OCI-LY7 (cell line): Measurements from ENCODE around the gene KIF9. TPM values are rescaled to one million over a fixed set of nuclear protein-coding genes. Genes with fewer than 3 reads are reported as not detected.
"Not testable (repeated sequence)": the region's sequence is repeated elsewhere in the genome, so short reads cannot be mapped to it uniquely, and the experiment has no call there.

Experiments used
- BruUV-seq: library from RNA; stranded (reverse); fragments of 400-500 nt; replicated peaks from 2 replicates; lab custom pipeline; 2021; lab: Mats Ljungman, UMichigan
- CTCF ChIA-PET: fragments of 300-600 bp; sonication (Branson Sonifier 250); formaldehyde crosslinking; loops from one replicate; lab custom pipeline; 2022; ENCODE audit warnings: antibody characterized with exemption; ENCODE audit not compliant: unreplicated experiment; lab: Charles Lee
- POLR2A ChIA-PET: fragments of 300-600 bp; sonication (Branson Sonifier 250); formaldehyde crosslinking; loops from one replicate; lab custom pipeline; 2022; ENCODE audit warnings: antibody characterized with exemption; lab: Charles Lee
- DNase-seq: peaks from one replicate; pipeline ENCODE4 v3.0.0-alpha.2; 2015; ENCODE audit warnings: low spot score
- H2AFZ ChIP-seq: fragments of 200-600 bp; sonication (generic), shearing (Covaris generic); 2 replicates; pipeline ENCODE4 v1.6.1; 2014; ENCODE audit warnings: mild to moderate bottlenecking, antibody characterized with exemption, low read length, moderate library complexity
- H3K27ac ChIP-seq: fragments of 200-600 bp; sonication (generic); 2 replicates; pipeline ENCODE4 v1.5.1; 2014; ENCODE audit warnings: mixed run types, low read depth, mild to moderate bottlenecking, moderate library complexity, low read length, inconsistent platforms; ENCODE audit not compliant: poor library complexity, severe bottlenecking
- H3K36me3 ChIP-seq: fragments of 200-600 bp; sonication (generic); 2 replicates; pipeline ENCODE4 v1.6.1; 2014; ENCODE audit warnings: mild to moderate bottlenecking, antibody characterized with exemption, low read length, moderate library complexity, mixed read lengths; ENCODE audit not compliant: insufficient read depth
- H3K4me1 ChIP-seq: fragments of 200-600 bp; sonication (generic); 2 replicates; pipeline ENCODE4 v1.5.1; 2014; ENCODE audit warnings: mild to moderate bottlenecking, low read length; ENCODE audit not compliant: insufficient read depth, poor library complexity, severe bottlenecking
- H3K4me2 ChIP-seq: fragments of 200-600 bp; sonication (generic); 2 replicates; pipeline ENCODE4 v1.6.1; 2014; ENCODE audit warnings: mild to moderate bottlenecking, low read length
- H3K4me3 ChIP-seq: fragments of 200-600 bp; sonication (generic); 2 replicates; pipeline ENCODE4 v1.5.1; 2014; ENCODE audit warnings: mild to moderate bottlenecking, low read depth, low read length; ENCODE audit not compliant: poor library complexity, severe bottlenecking
- H3K79me2 ChIP-seq: fragments of 200-600 bp; sonication (generic); 2 replicates; pipeline ENCODE4 v1.6.1; 2016; ENCODE audit warnings: low read depth, mild to moderate bottlenecking, low read length, moderate library complexity, mixed read lengths; ENCODE audit not compliant: insufficient read depth
- H3K9me2 ChIP-seq: fragments of 200-600 bp; sonication (generic); 2 replicates; pipeline ENCODE4 v1.6.1; 2016; ENCODE audit warnings: mild to moderate bottlenecking, low read length, mixed read lengths; ENCODE audit not compliant: insufficient read depth
- H3K9me3 ChIP-seq: fragments of 200-600 bp; sonication (generic); 2 replicates; pipeline ENCODE4 v1.6.1; 2014; ENCODE audit warnings: mild to moderate bottlenecking, mixed run types, low read length, mixed read lengths
- H4K20me1 ChIP-seq: fragments of 200-600 bp; sonication (generic); 2 replicates; pipeline ENCODE4 v1.6.1; 2014; ENCODE audit warnings: mild to moderate bottlenecking, antibody characterized with exemption, low read length, moderate library complexity, mixed read lengths; ENCODE audit not compliant: insufficient read depth
- EZH2phosphoT487 ChIP-seq: fragments of 200-600 bp; sonication (generic); IDR thresholded peaks from 2 replicates; pipeline ENCODE4 v1.6.1; 2018; ENCODE audit warnings: low read depth, borderline replicate concordance, mild to moderate bottlenecking, mixed run types, antibody characterized with exemption, low read length, moderate library complexity, mixed read lengths
- intact Hi-C: fragments of 100-400 bp; cut with micrococcal nuclease; formaldehyde crosslinking; loops from one replicate; pipeline ENCODE4 v1.10.0; 2022; ENCODE audit not compliant: unreplicated experiment
- total RNA-seq, 2 experiments: library from RNA; depleted of rRNA in 1 of 2; stranded (reverse); fragments of >200 nt in 1 of 2; shearing (Covaris generic) in 1 of 2; gene quantifications; 2 replicates each; pipeline ENCODE4 v1.2.3, GENCODE V29; 2014 to 2022
- TF ChIP-seq, protein P1 (sequence below): fragments of 200-600 bp; sonication (generic); conservative IDR thresholded peaks from 2 replicates; pipeline ENCODE4 v1.5.1; 2014; ENCODE audit warnings: mild to moderate bottlenecking, antibody characterized with exemption, low read length, moderate library complexity, mixed read lengths

KIF9 gene
- total RNA-seq, 2 experiments from 2014 or later: 11.0 to 11.7 TPM

DNA sequence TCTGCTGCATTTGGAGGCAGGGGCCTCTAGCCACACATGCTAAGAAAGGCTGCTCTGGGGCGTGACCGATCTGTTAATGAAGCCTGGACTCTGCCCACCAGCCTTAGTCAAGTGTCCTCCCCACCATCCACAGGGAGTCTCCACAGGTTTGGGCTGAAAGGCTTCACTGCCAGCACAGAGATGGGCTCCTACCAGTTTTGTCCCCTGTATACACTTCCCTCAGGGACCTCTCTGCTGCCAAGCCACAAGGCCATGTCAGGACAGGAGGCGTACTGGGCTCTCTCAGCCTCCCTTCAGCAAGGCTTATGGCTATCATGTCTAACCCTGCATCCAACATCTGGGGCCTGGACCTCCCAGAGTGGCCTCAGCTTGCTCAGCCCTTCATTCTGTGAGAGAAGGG lies 23.5 kb downstream of the KIF9 start:
- Histone ChIP-seq H3K9me2 (no peaks in the 10 kb centered on the region), H3K27ac (no peak overlapping the region), H4K20me1 (no peaks in the 10 kb centered on the region), H3K36me3 (no peaks in the 10 kb centered on the region), H3K9me3 (no peaks in the 10 kb centered on the region), H3K4me2 (no peak overlapping the region), H3K79me2 (no peaks in the 10 kb centered on the region), H3K4me1 (no peaks in the 10 kb centered on the region), H3K4me3 (no peak overlapping the region), H2AFZ (no peak overlapping the region)
- TF ChIP-seq EZH2phosphoT487: no peak
- TF ChIP-seq, protein P1, sequence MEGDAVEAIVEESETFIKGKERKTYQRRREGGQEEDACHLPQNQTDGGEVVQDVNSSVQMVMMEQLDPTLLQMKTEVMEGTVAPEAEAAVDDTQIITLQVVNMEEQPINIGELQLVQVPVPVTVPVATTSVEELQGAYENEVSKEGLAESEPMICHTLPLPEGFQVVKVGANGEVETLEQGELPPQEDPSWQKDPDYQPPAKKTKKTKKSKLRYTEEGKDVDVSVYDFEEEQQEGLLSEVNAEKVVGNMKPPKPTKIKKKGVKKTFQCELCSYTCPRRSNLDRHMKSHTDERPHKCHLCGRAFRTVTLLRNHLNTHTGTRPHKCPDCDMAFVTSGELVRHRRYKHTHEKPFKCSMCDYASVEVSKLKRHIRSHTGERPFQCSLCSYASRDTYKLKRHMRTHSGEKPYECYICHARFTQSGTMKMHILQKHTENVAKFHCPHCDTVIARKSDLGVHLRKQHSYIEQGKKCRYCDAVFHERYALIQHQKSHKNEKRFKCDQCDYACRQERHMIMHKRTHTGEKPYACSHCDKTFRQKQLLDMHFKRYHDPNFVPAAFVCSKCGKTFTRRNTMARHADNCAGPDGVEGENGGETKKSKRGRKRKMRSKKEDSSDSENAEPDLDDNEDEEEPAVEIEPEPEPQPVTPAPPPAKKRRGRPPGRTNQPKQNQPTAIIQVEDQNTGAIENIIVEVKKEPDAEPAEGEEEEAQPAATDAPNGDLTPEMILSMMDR: no peak
- no TSS peak for BruUV-seq
- intact Hi-C loops: no loop called here
- POLR2A ChIA-PET: interaction anchor here (0.6 to 1.4 kb wide), 2 partner anchors 8 to 25 kb away, joined by 3 to 4 read pairs; no protein-coding TSS in a partner anchor
- CTCF ChIA-PET: no interaction called here
- no peak for DNase-seq

DNA sequence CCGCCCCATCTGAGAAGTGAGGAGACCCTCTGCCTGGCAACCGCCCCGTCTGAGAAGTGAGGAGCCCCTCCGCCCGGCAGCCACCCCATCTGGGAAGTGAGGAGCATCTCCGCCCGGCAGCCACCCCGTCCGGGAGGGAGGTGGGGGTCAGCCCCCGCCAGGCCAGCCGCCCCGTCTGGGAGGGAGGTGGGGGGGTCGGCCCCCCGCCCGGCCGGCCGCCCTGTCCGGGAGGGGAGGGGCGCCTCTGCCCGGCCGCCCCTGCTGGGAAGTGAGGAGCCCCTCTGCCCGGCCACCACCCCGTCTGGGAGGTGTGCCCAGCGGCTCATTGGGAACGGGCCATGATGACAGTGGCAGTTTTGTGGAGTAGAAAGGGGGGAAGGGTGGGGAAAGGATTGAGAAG lies 26.3 kb downstream of the KIF9 start:
- H3K4me2 ChIP-seq, H3K9me3 ChIP-seq, H3K27ac ChIP-seq, intact Hi-C loops, H2AFZ ChIP-seq, DNase-seq, H3K4me1 ChIP-seq, H3K4me3 ChIP-seq, H3K9me2 ChIP-seq, H3K79me2 ChIP-seq, POLR2A ChIA-PET, CTCF ChIA-PET, H3K36me3 ChIP-seq, H4K20me1 ChIP-seq, BruUV-seq: not testable (repeated sequence)

DNA sequence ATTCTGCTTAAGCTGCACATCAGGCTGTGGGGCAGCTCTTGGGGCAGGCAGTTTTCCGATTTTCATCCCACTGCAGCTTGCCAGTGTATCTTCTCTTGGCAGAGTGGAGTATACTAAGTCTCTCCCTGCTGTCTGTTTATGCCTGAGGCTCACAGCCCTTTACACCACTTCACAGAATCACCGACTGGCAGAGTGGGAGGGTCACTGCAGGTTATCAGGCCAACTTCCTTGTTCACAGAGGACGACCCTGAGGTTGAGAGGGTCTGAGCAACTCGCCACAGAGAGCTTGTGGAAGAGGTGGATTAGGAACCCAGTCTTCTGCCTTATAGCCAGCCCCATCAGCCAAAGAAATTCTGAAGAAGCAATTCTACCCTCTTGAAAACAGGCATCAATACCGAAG lies 30.9 kb downstream of the KIF9 start:
- Histone ChIP-seq H3K4me1 (no peaks in the 10 kb centered on the region), H3K36me3 (no peaks in the 10 kb centered on the region), H3K9me2 (no peaks in the 10 kb centered on the region), H3K4me2 (no peak overlapping the region), H4K20me1 (no peaks in the 10 kb centered on the region), H2AFZ (no peak overlapping the region), H3K4me3 (no peak overlapping the region), H3K27ac (no peak overlapping the region), H3K79me2 (no peaks in the 10 kb centered on the region), H3K9me3 (no peaks in the 10 kb centered on the region)
- intact Hi-C loops: no loop called here
- TF ChIP-seq, protein P1: no peak
- no peak for TF ChIP-seq EZH2phosphoT487
- no TSS peak for BruUV-seq
- ChIA-PET CTCF (interaction anchor here (0.7 kb wide), 1 partner anchor 35 kb away, joined by 4 read pairs; no protein-coding TSS in a partner anchor), POLR2A (interaction anchor here (0.6 kb wide), 1 partner anchor 118 kb away, joined by 5 read pairs; no protein-coding TSS in a partner anchor)
- DNase-seq: no peak

DNA sequence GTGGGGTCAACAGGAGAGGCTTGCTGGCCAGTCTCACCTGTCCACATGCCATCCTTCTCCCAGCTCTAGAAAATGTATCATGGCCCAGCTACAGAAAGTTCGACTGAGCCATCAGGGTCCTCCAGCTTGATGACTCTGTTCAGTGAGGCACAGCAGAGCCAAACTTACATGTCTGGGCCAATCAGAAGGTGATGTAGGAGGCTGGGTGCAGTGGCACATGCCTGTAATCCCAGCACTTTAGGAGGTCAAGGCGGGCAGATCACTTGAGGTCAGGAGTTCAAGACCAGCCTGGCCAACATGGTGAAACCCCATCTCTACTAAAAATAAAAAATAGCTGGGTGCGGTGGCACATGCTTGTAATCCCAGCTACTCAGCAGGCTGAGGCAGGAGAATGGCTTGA lies 31.5 kb downstream of the KIF9 start:
- H3K4me3 ChIP-seq, H3K9me2 ChIP-seq, POLR2A ChIA-PET, BruUV-seq, H2AFZ ChIP-seq, H3K36me3 ChIP-seq, CTCF ChIA-PET, H4K20me1 ChIP-seq, H3K27ac ChIP-seq, H3K4me1 ChIP-seq, intact Hi-C loops, H3K4me2 ChIP-seq, DNase-seq, H3K9me3 ChIP-seq, H3K79me2 ChIP-seq: not testable (repeated sequence)
